Dedifferentiated amniotic fluid mesenchymal stem cell (primary cell): ENCODE data around the gene TNFSF9.
A peak's percentile ranks its signal among the peaks of the same experiment; 100 is the strongest.

Experiments used
- DNase-seq: peaks from one replicate; pipeline ENCODE4 v3.0.0-alpha.2; 2016; ENCODE audit errors: extremely low spot score

TNFSF9 gene

GRCh38 chr19:6530386-6531162 lies at the start of gene TNFSF9:
TSS of gene TNFSF9 (plus strand) at chr19:6531026. CDS start at chr19:6531037, 11 bp downstream.
- peak; percentile 85 for DNase-seq

- no peak for DNase-seq
These were observed 49.1 kb upstream of the TNFSF9 start, which contains the start of gene DENND1C for GRCh38 chr19:6481541-6482342. TSS of gene DENND1C (minus strand) at chr19:6481787. CDS start at chr19:6481695, 92 bp downstream.

- no peak for DNase-seq
These were observed 48.5 kb upstream of the TNFSF9 start for GRCh38 chr19:6482343-6482686.

- DNase-seq, result no peak
These were observed 47.6 kb upstream of the TNFSF9 start for GRCh38 chr19:6483235-6483634.

- no peak for DNase-seq
These were observed 46.6 kb upstream of the TNFSF9 start for GRCh38 chr19:6484230-6484629.

- DNase-seq, result no peak
These were observed 46.0 kb upstream of the TNFSF9 start for GRCh38 chr19:6484831-6485230.

- no peak for DNase-seq
These were observed 41.4 kb upstream of the TNFSF9 start for GRCh38 chr19:6489278-6490061.

GRCh38 chr19:6490134-6490533 lies 40.7 kb upstream of the TNFSF9 start:
- no peak for DNase-seq

- DNase-seq, result no peak
These were observed 38.8 kb upstream of the TNFSF9 start for GRCh38 chr19:6491802-6492592.

GRCh38 chr19:6494438-6495036 lies 36.3 kb upstream of the TNFSF9 start:
- DNase-seq, result no peak

GRCh38 chr19:6495947-6496346 lies 34.9 kb upstream of the TNFSF9 start:
- no peak for DNase-seq

- no peak for DNase-seq
These were observed 32.4 kb upstream of the TNFSF9 start for GRCh38 chr19:6498294-6499036.

GRCh38 chr19:6499052-6499790 lies 31.6 kb upstream of the TNFSF9 start:
- no peak for DNase-seq

- no peak for DNase-seq
These were observed 29.7 kb upstream of the TNFSF9 start for GRCh38 chr19:6500837-6501739.

- DNase-seq, result no peak
These were observed 28.8 kb upstream of the TNFSF9 start, which contains the start of gene TUBB4A for GRCh38 chr19:6501740-6502648. TSS of gene TUBB4A (minus strand) at chr19:6502309. CDS start at chr19:6502212, 97 bp downstream.

GRCh38 chr19:6503407-6504201 lies 27.2 kb upstream of the TNFSF9 start:
- no peak for DNase-seq
